ENCODE data around the gene PDCD2L. TPM values are rescaled to one million over a fixed set of nuclear protein-coding genes. Genes with fewer than 3 reads are reported as not detected.
"Not testable (repeated sequence)": the region's sequence is repeated elsewhere in the genome, so short reads cannot be mapped to it uniquely, and the experiment has no call there.

PDCD2L gene
- total RNA-seq, 1 donor = 11.7 TPM

GRCh38 chr19:34386645-34387445 lies 17.4 kb upstream of the PDCD2L start:
- no peak for DNase-seq (ENCODE audit: low read depth)
- H3K4me3 ChIP-seq (ENCODE audit: low read depth, low read length) = no peak overlapping the region
- no peak for TF ChIP-seq CTCF (IDR thresholded peaks at IDR 0.05; ENCODE audit: insufficient read depth, low read depth, low read length)

GRCh38 chr19:34387446-34387810 lies 16.8 kb upstream of the PDCD2L start:
- no peak overlapping the region for H3K4me3 ChIP-seq (ENCODE audit: low read depth, low read length)
- no peak for TF ChIP-seq CTCF (IDR thresholded peaks at IDR 0.05; ENCODE audit: insufficient read depth, low read depth, low read length)
- DNase-seq (ENCODE audit: low read depth) = no peak

- not testable (repeated sequence) for H3K4me3 ChIP-seq (ENCODE audit: low read depth, low read length); DNase-seq (ENCODE audit: low read depth)
Observed at GRCh38 chr19:34388745-34389144, 15.5 kb upstream of the PDCD2L start.

- no peak overlapping the region for H3K4me3 ChIP-seq (ENCODE audit: low read depth, low read length)
- no peak for TF ChIP-seq CTCF (IDR thresholded peaks at IDR 0.05; ENCODE audit: insufficient read depth, low read depth, low read length)
- DNase-seq (ENCODE audit: low read depth) = no peak
Observed at GRCh38 chr19:34391813-34392212, 12.4 kb upstream of the PDCD2L start.

- no peak for TF ChIP-seq CTCF (IDR thresholded peaks at IDR 0.05; ENCODE audit: insufficient read depth, low read depth, low read length)
- DNase-seq (ENCODE audit: low read depth) = no peak
- H3K4me3 ChIP-seq (ENCODE audit: low read depth, low read length) = no peak overlapping the region
Observed at GRCh38 chr19:34393031-34393430, 11.2 kb upstream of the PDCD2L start.

- no peak for DNase-seq (ENCODE audit: low read depth)
- TF ChIP-seq CTCF (IDR thresholded peaks at IDR 0.05; ENCODE audit: insufficient read depth, low read depth, low read length) = no peak
- no peak overlapping the region for H3K4me3 ChIP-seq (ENCODE audit: low read depth, low read length)
Observed at GRCh38 chr19:34393629-34394028, 10.6 kb upstream of the PDCD2L start.

- H3K4me3 ChIP-seq (ENCODE audit: low read depth, low read length) = no peak overlapping the region
- no peak for TF ChIP-seq CTCF (IDR thresholded peaks at IDR 0.05; ENCODE audit: insufficient read depth, low read depth, low read length)
- no peak for DNase-seq (ENCODE audit: low read depth)
Observed at GRCh38 chr19:34397853-34398252, 6.3 kb upstream of the PDCD2L start.
